HFFc6 (cell line): ENCODE data around the gene FRMD5. TPM values are rescaled to one million over a fixed set of nuclear protein-coding genes. Genes with fewer than 3 reads are reported as not detected.
A peak's percentile ranks its signal among the peaks of the same experiment; 100 is the strongest.

Source experiments
- DNase-seq: peaks from one replicate; pipeline ENCODE4 v3.0.0-alpha.2; 2018
- H3K27ac Mint-ChIP-seq: 2 replicates; pipeline ENCODE4 v1.8.0; 2020; ENCODE audit warnings: mild to moderate bottlenecking, mixed read lengths
- H3K27me3 Mint-ChIP-seq: 2 replicates; pipeline ENCODE4 v1.8.0; 2021; ENCODE audit warnings: mild to moderate bottlenecking, moderate library complexity, mixed read lengths; ENCODE audit not compliant: insufficient read depth
- H3K36me3 Mint-ChIP-seq: 2 replicates; pipeline ENCODE4 v1.8.0; 2021; ENCODE audit warnings: low read depth, mixed read lengths
- H3K4me1 Mint-ChIP-seq: 2 replicates; pipeline ENCODE4 v1.8.0; 2020; ENCODE audit warnings: low read depth, mixed read lengths
- H3K4me3 Mint-ChIP-seq: 2 replicates; pipeline ENCODE4 v1.8.0; 2020; ENCODE audit warnings: mild to moderate bottlenecking, moderate library complexity, mixed read lengths
- H3K9me3 Mint-ChIP-seq: 2 replicates; pipeline ENCODE4 v1.8.0; 2020; ENCODE audit warnings: mild to moderate bottlenecking, mixed read lengths
- CTCF ChIP-seq: fragments of 200-600 bp; sonication (generic); IDR thresholded peaks from 2 replicates; pipeline ENCODE4 v1.5.0; 2021; ENCODE audit warnings: antibody characterized with exemption, mild to moderate bottlenecking
- total RNA-seq, 6 experiments: library from RNA; stranded (reverse); fragmentation: NEBNext Ultra II Directional; extraction: Animal tissue kit (Norgen Biotek cat#: 25700); gene quantifications; 2 replicates in 1 of 6; 3 replicates in 5 of 6; pipeline ENCODE4 v1.2.3, GENCODE V29; 2021

The FRMD5 gene
- total RNA-seq, 6 experiments from 2014 or later, result 0.67 to 1.1 (median 0.94) TPM

- H3K27me3 Mint-ChIP-seq, result no peaks in the 10 kb centered on the region; the same call in 1 of the 2 replicates
- no peaks in the 10 kb centered on the region for H3K4me1 Mint-ChIP-seq
- no peak overlapping the region for H3K27ac Mint-ChIP-seq
- peak; percentile 71 for TF ChIP-seq CTCF
- H3K4me3 Mint-ChIP-seq, result no peak overlapping the region
- H3K36me3 Mint-ChIP-seq, result no peaks in the 10 kb centered on the region
- no peak for DNase-seq
- H3K9me3 Mint-ChIP-seq, result no peaks in the 10 kb centered on the region
These were observed 313.1 kb downstream of the FRMD5 start for GRCh38 chr15:43881944-43882343.

- TF ChIP-seq CTCF, result no peak
- Mint-ChIP-seq H3K27me3 (no peaks in the 10 kb centered on the region; the same call in 1 of the 2 replicates), H3K4me3 (no peak overlapping the region), H3K9me3 (no peaks in the 10 kb centered on the region), H3K27ac (no peak overlapping the region), H3K4me1 (no peaks in the 10 kb centered on the region), H3K36me3 (no peaks in the 10 kb centered on the region)
- DNase-seq, result no peak
These were observed 313.8 kb downstream of the FRMD5 start for GRCh38 chr15:43881245-43881644.

GRCh38 chr15:43880406-43881194 lies 314.5 kb downstream of the FRMD5 start:
- H3K27ac Mint-ChIP-seq, result no peak overlapping the region
- no peaks in the 10 kb centered on the region for H3K9me3 Mint-ChIP-seq
- no peaks in the 10 kb centered on the region for H3K4me1 Mint-ChIP-seq
- H3K36me3 Mint-ChIP-seq, result no peaks in the 10 kb centered on the region
- no peaks in the 10 kb centered on the region; the same call in 1 of the 2 replicates for H3K27me3 Mint-ChIP-seq
- no peak overlapping the region for H3K4me3 Mint-ChIP-seq
- TF ChIP-seq CTCF, result no peak
- DNase-seq, result no peak

GRCh38 chr15:43879386-43880355 lies 315.4 kb downstream of the FRMD5 start:
- no peaks in the 10 kb centered on the region; the same call in 1 of the 2 replicates for H3K27me3 Mint-ChIP-seq
- H3K36me3 Mint-ChIP-seq, result no peaks in the 10 kb centered on the region
- H3K4me1 Mint-ChIP-seq, result no peaks in the 10 kb centered on the region
- no peak for DNase-seq
- H3K27ac Mint-ChIP-seq, result no peak overlapping the region
- H3K9me3 Mint-ChIP-seq, result no peaks in the 10 kb centered on the region
- H3K4me3 Mint-ChIP-seq, result no peak overlapping the region
- no peak for TF ChIP-seq CTCF

- Mint-ChIP-seq H3K27ac (no peak overlapping the region), H3K9me3 (no peaks in the 10 kb centered on the region), H3K4me3 (no peak overlapping the region), H3K27me3 (no peaks in the 10 kb centered on the region; the same call in 1 of the 2 replicates), H3K36me3 (no peaks in the 10 kb centered on the region), H3K4me1 (no peaks in the 10 kb centered on the region)
- DNase-seq, result no peak
- TF ChIP-seq CTCF, result no peak
These were observed 316.6 kb downstream of the FRMD5 start for GRCh38 chr15:43878446-43878845.
